GM21526 (cell line): ENCODE data around the gene MRLN.
"Not testable (repeated sequence)": the region's sequence is repeated elsewhere in the genome, so short reads cannot be mapped to it uniquely, and the experiment has no call there.

ENCODE experiments used
- ATAC-seq: cut with Tn5 transposase; IDR thresholded peaks from one replicate; pipeline ENCODE4 v1.9.1; 2021; ENCODE audit warnings: moderate library complexity; ENCODE audit not compliant: unreplicated experiment, low FRiP score

The MRLN gene

GRCh38 chr10:59748834-59749233, 4.4 kb downstream of the MRLN start:
- no peak for ATAC-seq

- ATAC-seq: no peak
Observed at GRCh38 chr10:59745163-59745650, 8.0 kb downstream of the MRLN start.

- ATAC-seq: not testable (repeated sequence)
Observed at GRCh38 chr10:59744762-59745161, 8.5 kb downstream of the MRLN start.

GRCh38 chr10:59744156-59744555, 9.1 kb downstream of the MRLN start:
- not testable (repeated sequence) for ATAC-seq

GRCh38 chr10:59741583-59741982, 11.7 kb downstream of the MRLN start:
- ATAC-seq: no peak

GRCh38 chr10:59741048-59741447, 12.2 kb downstream of the MRLN start:
- ATAC-seq: no peak

- ATAC-seq: no peak
Observed at GRCh38 chr10:59736749-59737148, 16.5 kb downstream of the MRLN start.

- no peak for ATAC-seq
Observed at GRCh38 chr10:59735296-59735695, 18.0 kb downstream of the MRLN start.

- ATAC-seq: no peak
Observed at GRCh38 chr10:59734014-59734462, 19.2 kb downstream of the MRLN start.

GRCh38 chr10:59733321-59734013, 19.8 kb downstream of the MRLN start:
- not testable (repeated sequence) for ATAC-seq

- not testable (repeated sequence) for ATAC-seq
Observed at GRCh38 chr10:59732849-59733248, 20.4 kb downstream of the MRLN start.

- ATAC-seq: not testable (repeated sequence)
Observed at GRCh38 chr10:59729167-59729566, 24.1 kb downstream of the MRLN start.

- no peak for ATAC-seq
Observed at GRCh38 chr10:59724098-59724938, 28.9 kb downstream of the MRLN start.

GRCh38 chr10:59720377-59720776, 32.9 kb downstream of the MRLN start:
- ATAC-seq: no peak

GRCh38 chr10:59719374-59719773, 33.9 kb downstream of the MRLN start:
- ATAC-seq: no peak

GRCh38 chr10:59718257-59718656, 35.0 kb downstream of the MRLN start:
- ATAC-seq: no peak

- no peak for ATAC-seq
Observed at GRCh38 chr10:59713196-59713821, 39.9 kb downstream of the MRLN start.

GRCh38 chr10:59711871-59712494, 41.3 kb downstream of the MRLN start:
- ATAC-seq: no peak

GRCh38 chr10:59709395-59710125, 43.7 kb downstream of the MRLN start, which contains the start of gene SLC16A9:
Gene SLC16A9 (minus strand): TSS chr10:59709850. CDS start chr10:59684291, 25,559 bp downstream.
- peak; percentile 86 for ATAC-seq
